H1 (cell line): ENCODE results near the gene NSF. TPM values are rescaled to one million over a fixed set of nuclear protein-coding genes. Genes with fewer than 3 reads are reported as not detected.
A peak's percentile ranks its signal among the peaks of the same experiment; 100 is the strongest.

Experiments
- ASH2L ChIP-seq: fragments of 200-600, 300-600 bp; sonication (generic); IDR thresholded peaks from one replicate; pipeline ENCODE4 v1.7.1; 2017; ENCODE audit warnings: low read length
- ATF3 ChIP-seq: IDR thresholded peaks from 2 replicates; pipeline ENCODE4 v1.6.1; 2011; ENCODE audit warnings: low read depth, mild to moderate bottlenecking, low read length; ENCODE audit not compliant: insufficient read depth
- CBX8 ChIP-seq: fragments of 300-800, 300-1000 bp; sonication (generic); IDR thresholded peaks from 2 replicates; pipeline ENCODE4 v1.7.1; 2016; ENCODE audit warnings: low read depth, low read length, borderline replicate concordance
- CHD7 ChIP-seq: fragments of 300-600 bp; sonication (generic); IDR thresholded peaks from 2 replicates; pipeline ENCODE4 v1.7.1; 2012; ENCODE audit warnings: low read length, moderate library complexity, mild to moderate bottlenecking, inconsistent platforms; ENCODE audit not compliant: insufficient replicate concordance
- EGR1 ChIP-seq: IDR thresholded peaks from 2 replicates; pipeline ENCODE4 v1.6.1; 2011; ENCODE audit warnings: low read depth, low read length, borderline replicate concordance
- KDM4A ChIP-seq: IDR thresholded peaks from one replicate; pipeline ENCODE4 v1.7.1; 2012; ENCODE audit warnings: low read depth, mild to moderate bottlenecking, moderate library complexity, low read length, inconsistent platforms; ENCODE audit not compliant: severe bottlenecking
- RFX5 ChIP-seq: IDR thresholded peaks from 2 replicates; pipeline ENCODE4 v1.6.1; 2011; ENCODE audit warnings: low read depth, low read length, improper control_type of control experiment, borderline replicate concordance
- SRF ChIP-seq: IDR thresholded peaks from 2 replicates; pipeline ENCODE4 v1.6.1; 2011; ENCODE audit warnings: mild to moderate bottlenecking, low read depth, low read length, moderate library complexity
- polyA plus RNA-seq, 7 experiments: library from polyadenylated mRNA; depleted of rRNA in 3 of 7; stranded (reverse) in 5 of 7; unstranded in 2 of 7; fragments of >200 nt in 5 of 7; fragments of 200-250 nt in 2 of 7; gene quantifications; 1 replicate in 5 of 7; 2 replicates in 1 of 7; 4 replicates in 1 of 7; pipeline versions ENCODE4 v1.2.1 to v1.2.3, GENCODE V29; 2011 to 2013; ENCODE audit warnings: missing spikeins in 2 of 7, mixed read lengths in 2 of 7
- total RNA-seq: library from RNA; stranded (reverse); fragmentation: NEBNext Ultra II Directional; extraction: Animal tissue kit (Norgen Biotek cat#: 25700); gene quantifications from 2 replicates; pipeline ENCODE4 v1.2.1, GENCODE V29; 2021

The NSF gene
- total and polyA plus RNA-seq, 2 of the 8 experiments (the other 6 are each of a cell fraction or from before 2014, with no cell fraction given) = 13.0 to 27.7 TPM

- TF ChIP-seq CHD7 (no peak), KDM4A (peak; percentile 24), ATF3 (no peak), RFX5 (no peak), SRF (no peak), ASH2L (peak; percentile 97), EGR1 (no peak), CBX8 (no peak)
These were observed 181.3 kb downstream of the NSF start (continued) for GRCh38 chr17:46771561-46772474.
